HepG2 (cell line): Measurements from ENCODE around the gene FANCD2. TPM values are rescaled to one million over a fixed set of nuclear protein-coding genes. Genes with fewer than 3 reads are reported as not detected.

Source experiments
- CENPT ChIP-seq: sonication (generic); formaldehyde crosslinking; IDR thresholded peaks from 2 replicates; pipeline ENCODE4 v1.8.0; 2022; ENCODE audit warnings: low read depth, mild to moderate bottlenecking, moderate library complexity, missing genetic modification reagents
- CHCHD3 ChIP-seq: sonication (generic); formaldehyde crosslinking; IDR thresholded peaks from 2 replicates; pipeline ENCODE4 v1.8.0; 2022; ENCODE audit warnings: mild to moderate bottlenecking, missing genetic modification reagents, moderate library complexity
- ELF1 ChIP-seq: sonication (generic); formaldehyde crosslinking; IDR thresholded peaks from 2 replicates; pipeline ENCODE4 v1.4.0; 2020; ENCODE audit warnings: missing genetic modification reagents
- ELF3 ChIP-seq: IDR thresholded peaks from 2 replicates; pipeline ENCODE4 v1.6.1; 2016; ENCODE audit warnings: missing genetic modification reagents, missing compliant biosample characterization
- GATAD1 ChIP-seq: IDR thresholded peaks from 2 replicates; pipeline ENCODE4 v1.6.1; 2016; ENCODE audit warnings: missing genetic modification reagents, missing compliant biosample characterization
- HOXD1 ChIP-seq: sonication (generic); formaldehyde crosslinking; IDR thresholded peaks from 2 replicates; pipeline ENCODE4 v1.5.0; 2020; ENCODE audit warnings: missing genetic modification reagents
- KLF15 ChIP-seq: sonication (generic); formaldehyde crosslinking; IDR thresholded peaks from 2 replicates; pipeline ENCODE4 v1.8.1; 2023; ENCODE audit warnings: borderline replicate concordance, mild to moderate bottlenecking, inconsistent platforms, missing genetic modification reagents, mixed read lengths
- LCORL ChIP-seq, 2 experiments: fragments of 450-650 bp in 1 of 2; sonication (generic) in 1 of 2; formaldehyde crosslinking in 1 of 2; IDR thresholded peaks; 2 replicates each; pipeline versions ENCODE4 v1.5.0 to v1.6.1; 2017 to 2020; ENCODE audit warnings: antibody characterized with exemption in 1 of 2, missing genetic modification reagents in 1 of 2
- MAZ ChIP-seq, 2 experiments: sonication (generic) in 1 of 2; formaldehyde crosslinking in 1 of 2; IDR thresholded peaks; 2 replicates each; pipeline versions ENCODE4 v1.5.0 to v1.6.1; 2012 to 2020; ENCODE audit warnings: low read depth in 2 of 2, mild to moderate bottlenecking in 2 of 2, borderline replicate concordance in 1 of 2, improper control_type of control experiment in 1 of 2, low read length in 1 of 2, missing genetic modification reagents in 1 of 2, moderate library complexity in 1 of 2
- MED13 ChIP-seq: sonication (generic); formaldehyde crosslinking; IDR thresholded peaks from 2 replicates; pipeline ENCODE4 v1.5.0; 2020; ENCODE audit warnings: missing genetic modification reagents
- MED8 ChIP-seq: sonication (generic); formaldehyde crosslinking; IDR thresholded peaks from 2 replicates; pipeline ENCODE4 v1.8.1; 2023; ENCODE audit warnings: mild to moderate bottlenecking, missing genetic modification reagents; ENCODE audit not compliant: insufficient replicate concordance
- NFKBIZ ChIP-seq: IDR thresholded peaks from 2 replicates; pipeline ENCODE4 v1.6.1; 2018; ENCODE audit warnings: missing genetic modification reagents, missing compliant biosample characterization
- NPAS2 ChIP-seq: sonication (generic); formaldehyde crosslinking; IDR thresholded peaks from 2 replicates; pipeline ENCODE4 v1.8.0; 2022; ENCODE audit warnings: mild to moderate bottlenecking, missing genetic modification reagents, borderline replicate concordance
- PAXIP1 ChIP-seq: sonication (generic); formaldehyde crosslinking; conservative IDR thresholded peaks from 2 replicates; pipeline ENCODE4 v1.4.0; 2020; ENCODE audit warnings: mild to moderate bottlenecking, missing genetic modification reagents, moderate library complexity
- PPARG ChIP-seq: conservative IDR thresholded peaks from 2 replicates; pipeline ENCODE4 v1.6.1; 2016; ENCODE audit warnings: missing biosample characterization, missing genetic modification reagents
- SALL1 ChIP-seq: sonication (generic); formaldehyde crosslinking; IDR thresholded peaks from 2 replicates; pipeline ENCODE4 v1.8.0; 2022; ENCODE audit warnings: mild to moderate bottlenecking, missing genetic modification reagents
- UBTF ChIP-seq: sonication (generic); formaldehyde crosslinking; IDR thresholded peaks from 2 replicates; pipeline ENCODE4 v1.4.0; 2020; ENCODE audit warnings: mild to moderate bottlenecking, missing genetic modification reagents
- YY1 ChIP-seq: IDR thresholded peaks from 2 replicates; pipeline ENCODE4 v1.6.1; 2011; ENCODE audit warnings: low read length, low read depth, moderate library complexity, mild to moderate bottlenecking; ENCODE audit not compliant: insufficient read depth, insufficient replicate concordance
- ZNF12 ChIP-seq: sonication (generic); formaldehyde crosslinking; IDR thresholded peaks from 2 replicates; pipeline ENCODE4 v1.5.0; 2020; ENCODE audit warnings: missing genetic modification reagents
- ZNF160 ChIP-seq: sonication (generic); formaldehyde crosslinking; IDR thresholded peaks from 2 replicates; pipeline ENCODE4 v1.8.0; 2022; ENCODE audit warnings: mild to moderate bottlenecking, inconsistent platforms, missing genetic modification reagents
- ZNF18 ChIP-seq: sonication (generic); formaldehyde crosslinking; IDR thresholded peaks from 2 replicates; pipeline ENCODE4 v1.8.0; 2022; ENCODE audit warnings: mild to moderate bottlenecking, missing genetic modification reagents; ENCODE audit not compliant: insufficient replicate concordance
- ZNF543 ChIP-seq: sonication (generic); formaldehyde crosslinking; IDR thresholded peaks from 2 replicates; pipeline ENCODE4 v1.4.0; 2020; ENCODE audit warnings: mild to moderate bottlenecking, missing genetic modification reagents
- polyA plus RNA-seq, 8 experiments: library from polyadenylated mRNA; depleted of rRNA in 3 of 8; stranded (reverse) in 7 of 8; unstranded in 1 of 8; fragments of >200 nt; fragmentation: Illumina TruSeq in 4 of 8; extraction: Trizol in 4 of 8; gene quantifications; 2 replicates each; pipeline versions ENCODE4 v1.2.1 to v1.2.3, GENCODE V29; 2011 to 2016; ENCODE audit warnings: low read depth in 4 of 8, missing spikeins in 1 of 8, mixed read lengths in 1 of 8; ENCODE audit not compliant: insufficient read depth in 1 of 8
- total RNA-seq, 5 experiments: library from RNA; depleted of rRNA; stranded (reverse); fragments of >200 nt; fragmentation: Illumina TruSeq; extraction: Trizol; gene quantifications; 2 replicates each; pipeline ENCODE4 v1.2.3, GENCODE V29; 2016; ENCODE audit warnings: low read depth in 1 of 5

FANCD2 gene
- total and polyA plus RNA-seq, 2 of the 13 experiments (the other 11 are each of a cell fraction or from before 2014, with no cell fraction given), result 10.1 to 42.0 TPM

GRCh38 chr3:10006048-10006761 lies 20.0 kb upstream of the FANCD2 start (continued):
- TF ChIP-seq KLF15 (CRISPR knock-in tag) (no peak), UBTF (CRISPR knock-in tag) (0 out of 2 replicates have a peak, but pooled peaks have one; percentile 4), MED13 (no peak), ZNF160 (CRISPR knock-in tag) (0 out of 2 replicates have a peak, but pooled peaks have one; percentile 22), CHCHD3 (CRISPR knock-in tag) (no peak), ELF1 (peak; percentile 45; the same call in 1 of the 2 replicates), YY1 (no peak), PPARG (CRISPR knock-in tag) (0 out of 2 replicates have a peak, but pooled peaks have one; percentile 31), MED8 (CRISPR knock-in tag) (no peak), ZNF12 (CRISPR knock-in tag) (no peak), GATAD1 (CRISPR knock-in tag) (0 out of 2 replicates have a peak, but pooled peaks have one; percentile 14), ZNF18 (CRISPR knock-in tag) (no peak), ELF3 (CRISPR knock-in tag) (peak; percentile 73), LCORL (IDR thresholded peaks at IDR 0.05) (no peak), LCORL (CRISPR knock-in tag; IDR thresholded peaks at IDR 0.05) (peak; percentile 82; the same call in 1 of the 2 replicates), HOXD1 (no peak), NFKBIZ (CRISPR knock-in tag) (0 out of 2 replicates have a peak, but pooled peaks have one; percentile 42), NPAS2 (no peak), PAXIP1 (peak; percentile 96), CENPT (CRISPR knock-in tag) (no peak), SALL1 (CRISPR knock-in tag) (peak; percentile 80), MAZ (IDR thresholded peaks at IDR 0.05; ENCODE audit: borderline replicate concordance, low read depth, low read length) (no peak), MAZ (CRISPR knock-in tag; IDR thresholded peaks at IDR 0.05; ENCODE audit: low read depth) (0 out of 2 replicates have a peak, but pooled peaks have one; percentile 21), ZNF543 (CRISPR knock-in tag) (no peak)
